VCaP (cell line): Measurements from ENCODE around the gene DCPS.

Experiments used
- H3K27ac ChIP-seq: fragments of 450-650 bp; 2 replicates; pipeline ENCODE4 v1.5.1; 2017
- CTCF ChIP-seq: fragments of 450-650 bp; conservative IDR thresholded peaks from 2 replicates; pipeline ENCODE4 v1.5.1; 2017; ENCODE audit warnings: mild to moderate bottlenecking, moderate library complexity

Gene DCPS

DNA sequence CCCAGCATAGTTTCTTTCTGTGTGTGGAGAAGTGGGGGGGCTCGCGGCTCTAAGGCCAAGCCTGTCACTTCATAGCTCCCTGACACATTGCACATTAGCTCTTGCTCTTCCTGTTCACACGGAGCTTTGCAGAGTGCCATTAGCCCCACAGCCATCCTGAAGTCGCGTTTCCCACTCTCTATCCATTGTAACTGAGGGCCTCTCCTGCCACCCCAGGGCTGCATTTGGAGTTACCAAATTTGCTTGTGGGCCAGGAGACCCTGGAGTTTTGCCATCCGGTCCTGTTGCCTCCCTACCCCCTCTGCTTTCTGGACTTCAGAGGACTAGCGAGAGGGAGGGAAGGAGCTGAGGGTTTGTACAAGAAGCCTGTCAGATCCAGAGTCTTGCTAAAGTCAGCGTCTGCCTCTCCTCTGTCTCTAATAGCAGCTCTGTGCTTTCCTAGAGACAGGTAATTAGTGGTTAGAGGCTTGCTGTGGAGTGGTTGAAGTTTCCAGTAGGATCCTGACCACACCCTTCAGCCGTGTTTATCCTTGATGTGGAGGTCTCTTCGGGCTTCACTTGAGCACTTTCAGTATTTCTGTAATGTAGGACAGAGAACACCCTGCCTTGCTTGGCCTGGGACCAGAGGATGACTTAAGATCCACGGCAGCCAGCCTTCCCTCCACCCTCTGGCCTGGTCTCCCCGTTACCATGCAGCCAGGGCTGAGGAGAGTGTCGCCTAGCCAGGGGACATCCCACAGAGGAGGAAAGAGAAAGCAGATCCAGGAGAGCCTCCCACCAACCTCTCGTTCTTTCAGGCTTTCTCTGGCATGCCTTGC, 14.1 kb downstream of the DCPS start:
- H3K27ac ChIP-seq: no peak overlapping the region

DNA sequence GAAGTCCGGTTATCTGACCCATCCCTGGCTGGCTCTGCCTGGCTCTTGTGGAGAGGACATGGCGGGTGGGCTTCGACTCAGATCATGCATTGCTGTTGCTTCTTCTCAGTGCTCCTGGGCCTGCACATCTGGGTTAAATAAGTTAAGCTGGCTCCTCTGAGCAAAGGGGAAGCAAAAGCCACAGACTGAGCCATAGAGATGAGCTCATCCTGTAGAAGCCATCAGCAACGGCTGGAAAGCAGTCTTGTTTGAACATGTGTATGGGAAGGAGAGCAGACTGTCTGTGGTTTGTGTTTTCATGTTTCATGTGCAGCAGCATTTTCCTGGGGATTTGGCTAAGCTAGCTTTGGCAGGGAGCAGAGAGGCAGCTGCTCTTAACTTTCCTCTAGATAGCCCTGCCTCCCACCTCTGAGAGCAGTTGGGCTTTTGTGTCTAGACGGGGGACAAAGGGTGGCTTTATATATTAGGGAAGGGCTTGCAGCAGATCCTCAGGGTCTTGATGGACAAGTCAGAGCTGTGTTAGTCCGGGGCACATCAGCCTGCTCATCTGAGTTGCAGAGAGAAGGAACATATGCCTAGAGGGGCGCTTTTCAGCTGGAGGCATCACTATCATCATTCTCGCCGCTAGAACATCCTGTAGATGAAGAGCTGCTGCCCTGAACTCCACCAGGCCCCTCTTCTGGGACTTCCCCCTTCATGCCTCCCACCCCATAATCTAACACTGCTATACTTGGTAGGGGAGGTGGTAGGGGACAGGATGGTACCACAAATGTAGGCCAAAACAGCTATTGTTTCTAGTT, 14.9 kb downstream of the DCPS start:
- no peak for TF ChIP-seq CTCF
- no peak overlapping the region for H3K27ac ChIP-seq

More for the DNA sequence above, 14.1 kb downstream of the DCPS start:
- TF ChIP-seq CTCF: no peak

DNA sequence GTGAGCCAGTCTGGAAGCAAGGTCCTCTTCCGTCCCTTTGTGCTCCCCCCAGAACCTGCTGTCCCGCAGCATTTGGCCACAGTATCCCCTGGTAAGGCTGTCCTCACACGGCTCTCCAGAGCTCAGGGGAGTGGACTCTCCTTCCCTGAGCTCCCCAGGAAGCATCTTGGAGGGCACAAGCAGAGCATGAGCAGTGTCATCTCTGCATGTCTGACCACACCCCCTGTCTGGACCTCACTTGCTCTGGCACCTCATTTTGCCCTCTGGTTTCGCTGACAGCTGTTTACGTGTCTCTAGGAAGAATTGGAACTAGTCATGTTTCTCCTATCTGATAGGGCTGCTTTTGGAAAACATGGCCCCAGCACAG, 15.5 kb downstream of the DCPS start:
- TF ChIP-seq CTCF: no peak
- no peak overlapping the region for H3K27ac ChIP-seq

GRCh38 chr11:126322996-126323395, 19.1 kb downstream of the DCPS start:
- no peak for TF ChIP-seq CTCF

GRCh38 chr11:126327281-126328000, 23.6 kb downstream of the DCPS start:
- TF ChIP-seq CTCF: no peak
- no peak overlapping the region for H3K27ac ChIP-seq

More at GRCh38 chr11:126322996-126323395, 19.1 kb downstream of the DCPS start:
- H3K27ac ChIP-seq: no peak overlapping the region

GRCh38 chr11:126328001-126328390, 24.1 kb downstream of the DCPS start:
- H3K27ac ChIP-seq: no peak overlapping the region
- TF ChIP-seq CTCF: no peak

GRCh38 chr11:126328444-126328843, 24.6 kb downstream of the DCPS start:
- no peak overlapping the region for H3K27ac ChIP-seq
- TF ChIP-seq CTCF: no peak
